GM12878 (cell line): Measurements from ENCODE around the gene SPG21. TPM values are rescaled to one million over a fixed set of nuclear protein-coding genes. Genes with fewer than 3 reads are reported as not detected.

Experiments
- ATAC-seq: fragments of 200-7000 bp; cut with Tn5 transposase; 3 replicates; pipeline ENCODE4 v1.9.1; 2020; ENCODE audit warnings: mild to moderate bottlenecking, moderate library complexity
- BruUV-seq: library from RNA; stranded (reverse); fragments of 400-500 nt; replicated peaks from 2 replicates; lab custom pipeline; 2021; lab: Mats Ljungman, UMichigan
- CTCF ChIA-PET: fragments of 300-600 bp; sonication (Branson Sonifier 250); formaldehyde crosslinking; extraction: SDS; loops from one replicate; lab custom pipeline; 2021; ENCODE audit warnings: inconsistent platforms; lab: Yijun Ruan, JAX
- POLR2A ChIA-PET: fragments of 350-600 bp; formaldehyde crosslinking; extraction: SDS; loops from one replicate; lab custom pipeline; 2021; ENCODE audit warnings: inconsistent platforms; lab: Charles Lee
- RAD21 ChIA-PET: fragments of 300-600 bp; sonication (Branson Sonifier 250); formaldehyde crosslinking; loops from one replicate; lab custom pipeline; 2023; ENCODE audit warnings: antibody characterized with exemption; ENCODE audit not compliant: unreplicated experiment; lab: Charles Lee
- SMC1A ChIA-PET: fragments of 300-600 bp; sonication (Branson Sonifier 250); formaldehyde crosslinking; loops from one replicate; lab custom pipeline; 2023; ENCODE audit not compliant: unreplicated experiment, uncharacterized antibody; lab: Charles Lee
- DNase-seq: peaks from one replicate; pipeline ENCODE4 v3.0.0-alpha.2; 2011; ENCODE audit warnings: low read depth, low spot score
- FAIRE-seq: peaks from 3 replicates; lab custom pipeline; 2011; peaks lifted over from hg19 to GRCh38; lab: Jason Lieb, UNC
- H2AFZ ChIP-seq: 2 replicates; pipeline ENCODE4 v1.6.0; 2011; ENCODE audit warnings: low read depth, low read length, control low read depth; ENCODE audit not compliant: control insufficient read depth
- H3K27ac ChIP-seq: 2 replicates; pipeline ENCODE4 v1.5.1; 2011; ENCODE audit warnings: control low read depth; ENCODE audit not compliant: control insufficient read depth, insufficient read depth
- H3K27me3 ChIP-seq, 2 experiments: replicated peaks in 1 of 2; 2 replicates each; pipeline versions ENCODE4 v1.6.0 to v1.6.1; 2011; ENCODE audit warnings: low read length in 1 of 2; ENCODE audit not compliant: control insufficient read depth in 2 of 2, insufficient read depth in 2 of 2
- H3K36me3 ChIP-seq, 2 experiments: 2 replicates each; pipeline ENCODE4 v1.5.1; 2011; ENCODE audit warnings: low read length in 1 of 2; ENCODE audit not compliant: control insufficient read depth in 2 of 2, insufficient read depth in 2 of 2
- H3K4me1 ChIP-seq: 2 replicates; pipeline ENCODE4 v1.6.1; 2011; ENCODE audit warnings: mild to moderate bottlenecking, low read length, moderate library complexity, mixed read lengths; ENCODE audit not compliant: control insufficient read depth, insufficient read depth
- H3K4me2 ChIP-seq: 2 replicates; pipeline ENCODE4 v1.6.0; 2011; ENCODE audit warnings: control low read depth; ENCODE audit not compliant: control insufficient read depth, insufficient read depth
- H3K4me3 ChIP-seq: fragments of 200-600 bp; sonication (generic); 2 replicates; pipeline ENCODE4 v1.5.1; 2016
- H3K79me2 ChIP-seq: 2 replicates; pipeline ENCODE4 v1.6.0; 2011; ENCODE audit warnings: low read length; ENCODE audit not compliant: control insufficient read depth, insufficient read depth
- H3K9ac ChIP-seq: 2 replicates; pipeline ENCODE4 v1.8.0; 2011; ENCODE audit warnings: low read length, control low read depth, mixed read lengths; ENCODE audit not compliant: control insufficient read depth, insufficient read depth
- H3K9me3 ChIP-seq: replicated peaks from 3 replicates; pipeline ENCODE4 v1.5.1; 2011; ENCODE audit warnings: mild to moderate bottlenecking, low read length; ENCODE audit not compliant: control insufficient read depth, insufficient read depth
- H4K20me1 ChIP-seq: 2 replicates; pipeline ENCODE4 v1.6.0; 2011; ENCODE audit not compliant: control insufficient read depth, insufficient read depth
- CHD2 ChIP-seq: IDR thresholded peaks from 2 replicates; pipeline ENCODE4 v1.6.1; 2011; ENCODE audit warnings: low read depth, low read length, improper control_type of control experiment, borderline replicate concordance
- CREB1 ChIP-seq: IDR thresholded peaks from 2 replicates; pipeline ENCODE4 v1.6.1; 2012; ENCODE audit warnings: low read depth, mild to moderate bottlenecking, inconsistent platforms
- EGR1 ChIP-seq, 2 experiments: IDR thresholded peaks; 1 replicate in 1 of 2; 2 replicates in 1 of 2; pipeline ENCODE4 v1.6.1; 2011 to 2012; ENCODE audit warnings: low read depth in 2 of 2, low read length in 2 of 2, borderline replicate concordance in 1 of 2, mild to moderate bottlenecking in 1 of 2, moderate library complexity in 1 of 2
- FOXK2 ChIP-seq: fragments of 450-650 bp; IDR thresholded peaks from 2 replicates; pipeline ENCODE4 v1.6.1; 2017; ENCODE audit warnings: mild to moderate bottlenecking, moderate library complexity
- MEF2A ChIP-seq: IDR thresholded peaks from 2 replicates; pipeline ENCODE4 v1.6.1; 2011; ENCODE audit warnings: low read depth, mild to moderate bottlenecking, low read length, moderate library complexity; ENCODE audit not compliant: insufficient read depth
- MLLT1 ChIP-seq: fragments of 450-650 bp; IDR thresholded peaks from 2 replicates; pipeline ENCODE4 v1.6.1; 2016; ENCODE audit warnings: mild to moderate bottlenecking
- ZNF274 ChIP-seq: IDR thresholded peaks from one replicate; pipeline ENCODE4 v1.8.0; 2011; ENCODE audit not compliant: insufficient read length, insufficient read depth
- WGBS: methylation state at CpG from one replicate; pipeline ENCODE4 v1.1.6; 2016; ENCODE audit warnings: low lambda C conversion rate; ENCODE audit not compliant: insufficient replicate concordance, insufficient coverage; ENCODE audit errors: missing lambda C conversion rate; 5-methylcytosine and 5-hydroxymethylcytosine counted together
- in situ Hi-C: fragments of 300-500 bp; cut with MboI; formaldehyde crosslinking; loops from 9 replicates; pipeline ENCODE4 v1.14.3; 2018; ENCODE audit warnings: mixed read lengths
- intact Hi-C: fragments of 100-400 bp; cut with micrococcal nuclease; formaldehyde crosslinking; loops from one replicate; pipeline ENCODE4 v1.14.2; 2022; ENCODE audit not compliant: unreplicated experiment
- polyA plus RNA-seq, 11 experiments: library from polyadenylated mRNA; depleted of rRNA in 4 of 11; unstranded in 6 of 11; stranded (reverse) in 5 of 11; fragments of >200 nt; fragmentation: Nextera tagmentation in 4 of 11; fragmentation: Illumina TruSeq in 1 of 11; extraction: Ambion mirVana in 4 of 11; extraction: Trizol in 1 of 11; gene quantifications; 1 replicate in 1 of 11; 2 replicates in 10 of 11; pipeline versions ENCODE4 v1.2.1 to v1.2.3, GENCODE V29; 2011 to 2016; ENCODE audit warnings: inconsistent platforms in 2 of 11, missing spikeins in 2 of 11, low read depth in 1 of 11
- total RNA-seq, 4 experiments: library from RNA; depleted of rRNA in 3 of 4; stranded (reverse); fragments of >200 nt in 3 of 4; fragmentation: Illumina TruSeq in 1 of 4; extraction: Trizol in 1 of 4; gene quantifications; 2 replicates each; pipeline versions ENCODE4 v1.2.1 to v1.2.3, GENCODE V29; 2013 to 2021

SPG21 gene
- total and polyA plus RNA-seq, 10 of the 15 experiments (the other 5 are each of a cell fraction or from before 2014, with no cell fraction given) = 25.5 to 116 (median 68.0) TPM

GRCh38 chr15:65004993-65005392, 15.3 kb upstream of the SPG21 start:
- H3K4me1 ChIP-seq = no peaks in the 10 kb centered on the region
- H3K27ac ChIP-seq = no peak overlapping the region
- FAIRE-seq (no peak), ATAC-seq (no peak), DNase-seq (no peak)
- WGBS = 83% methylated on average over 3 of the region's 3 CpGs
- no peak overlapping the region for H3K9ac ChIP-seq
- POLR2A ChIA-PET = interaction anchor here (0.7 kb wide), 1 partner anchor 165 kb away, joined by 4 read pairs; no protein-coding TSS in a partner anchor
- TF ChIP-seq MLLT1 = no peak
- no peak for TF ChIP-seq FOXK2
- no peak for TF ChIP-seq ZNF274
- no peak for TF ChIP-seq CHD2
- H3K79me2 ChIP-seq = no peaks in the 10 kb centered on the region
- no peak overlapping the region for H3K4me2 ChIP-seq
- in situ Hi-C loops = no loop called here
- SMC1A ChIA-PET = interaction anchor here (1.0 to 1.5 kb wide), 2 partner anchors 10 to 20 kb away, joined by 4 to 5 read pairs; no protein-coding TSS in a partner anchor
- intact Hi-C loops = no loop called here
- H2AFZ ChIP-seq = no peak overlapping the region
- H3K4me3 ChIP-seq = no peak overlapping the region
- H3K27me3 ChIP-seq = no peaks in the 10 kb centered on the region
- no peaks in the 10 kb centered on the region for H3K36me3 ChIP-seq
- RAD21 ChIA-PET = no interaction called here
- H4K20me1 ChIP-seq = no peaks in the 10 kb centered on the region
- no TSS peak for BruUV-seq
- CTCF ChIA-PET = interaction anchor here (0.7 to 1.1 kb wide), 2 partner anchors 10 to 352 kb away, joined by 4 read pairs; no protein-coding TSS in a partner anchor
- H3K9me3 ChIP-seq = no peaks in the 10 kb centered on the region

GRCh38 chr15:64997745-64998375, 8.1 kb upstream of the SPG21 start:
- no TSS peak for BruUV-seq
- no peaks in the 10 kb centered on the region for H3K79me2 ChIP-seq
- H3K4me3 ChIP-seq = no peak overlapping the region
- RAD21 ChIA-PET = interaction anchor here (1.4 kb wide), 1 partner anchor 11 kb away, joined by 3 read pairs; no protein-coding TSS in a partner anchor
- no peaks in the 10 kb centered on the region for H4K20me1 ChIP-seq
- no peak overlapping the region for H2AFZ ChIP-seq
- SMC1A ChIA-PET = interaction anchor here (0.6 to 2.3 kb wide), 5 partner anchors 10 to 1164 kb away, joined by 3 to 8 read pairs (median 3); partner anchors contain the start of gene HERC1
- H3K9ac ChIP-seq = no peak overlapping the region
- intact Hi-C loops = no loop called here
- in situ Hi-C loops = no loop called here
- CTCF ChIA-PET = interaction anchor here (0.6 to 1.6 kb wide), 4 partner anchors 11 to 105 kb away, joined by 3 to 5 read pairs (median 3); no protein-coding TSS in a partner anchor
- WGBS = 72% methylated on average over 4 of the region's 4 CpGs
- no peaks in the 10 kb centered on the region for H3K36me3 ChIP-seq
- ATAC-seq = no peak
- no peak for DNase-seq
- H3K9me3 ChIP-seq = no peaks in the 10 kb centered on the region
- POLR2A ChIA-PET = interaction anchor here (0.5 to 1.0 kb wide), 3 partner anchors 56 to 157 kb away, joined by 3 read pairs; no protein-coding TSS in a partner anchor
- no peak overlapping the region for H3K4me2 ChIP-seq
- TF ChIP-seq EGR1 (IDR thresholded peaks at IDR 0.05; ENCODE audit: borderline replicate concordance in 1 of 2, low read depth in 2 of 2, low read length in 2 of 2) (no peak), CREB1 (no peak), MEF2A (no peak)
- no peaks in the 10 kb centered on the region; the same call in none of the 2 replicates for H3K4me1 ChIP-seq
- no peak overlapping the region for H3K27ac ChIP-seq
- H3K27me3 ChIP-seq = no peaks in the 10 kb centered on the region
- no peak for FAIRE-seq
